Measurements from ENCODE around the gene SGTB.
A peak's percentile ranks its signal among the peaks of the same experiment; 100 is the strongest.

DNA sequence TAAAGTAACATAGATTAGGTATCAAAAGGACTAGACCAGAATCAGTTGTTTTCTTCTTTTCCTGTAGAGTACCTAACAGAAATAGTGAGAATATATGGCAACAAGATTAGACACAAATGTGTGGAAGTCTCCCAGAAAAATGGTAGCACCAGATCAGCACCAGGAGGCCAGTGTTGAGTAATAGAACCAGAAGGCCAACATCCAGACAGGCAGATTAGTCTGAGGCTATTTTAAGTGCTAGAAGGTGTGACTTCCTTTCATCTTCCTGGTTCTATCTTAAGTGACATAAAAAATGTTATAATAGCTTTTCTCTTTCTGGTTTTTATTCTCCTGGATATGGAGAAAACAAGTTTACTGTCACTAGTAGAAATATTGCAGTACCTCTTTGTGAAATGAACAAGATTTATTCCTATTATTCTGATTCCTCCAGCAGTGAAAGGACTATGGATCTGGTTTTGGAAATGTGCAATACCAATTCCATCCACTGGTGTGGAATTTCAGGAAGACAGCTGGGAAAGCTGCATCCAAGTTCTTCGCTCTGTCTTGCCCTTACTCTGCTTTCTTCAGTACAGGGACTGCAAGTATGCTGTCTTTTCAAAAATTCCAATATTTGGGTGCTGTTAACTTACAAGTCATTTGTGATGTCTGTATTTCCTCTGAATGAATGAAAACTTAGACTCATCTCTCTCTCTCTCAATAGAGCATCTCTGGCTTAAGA is 57.9 kb downstream of the SGTB start:
- TF ChIP-seq CTCF (IDR thresholded peaks at IDR 0.05 in 8 of 11, conservative IDR thresholded peaks at IDR 0.05 in 3 of 11) = peak in 1 of 11 experiments; percentile 27
- TF ChIP-seq POLR2A (IDR thresholded peaks at IDR 0.05) = no peak
- no peak for TF ChIP-seq POLR2AphosphoS5 (IDR thresholded peaks at IDR 0.05)
